Neural progenitor cell (in vitro differentiated cells): ENCODE results near the gene KIFC3. TPM values are rescaled to one million over a fixed set of nuclear protein-coding genes. Genes with fewer than 3 reads are reported as not detected.

Experiments used
- DNase-seq: peaks from one replicate; pipeline ENCODE4 v3.0.0-alpha.2; 2016; ENCODE audit warnings: low spot score
- H2AFZ ChIP-seq: fragments of 200-600 bp; sonication (generic); replicated peaks from 2 replicates; pipeline ENCODE4 v1.6.1; 2016; ENCODE audit warnings: antibody characterized with exemption
- H3F3A ChIP-seq: fragments of 200-600 bp; sonication (generic); 2 replicates; pipeline ENCODE4 v1.6.1; 2016; ENCODE audit warnings: antibody characterized with exemption, low read depth
- H3K27ac ChIP-seq: fragments of 200-600 bp; sonication (generic); 2 replicates; pipeline ENCODE4 v1.5.1; 2016; ENCODE audit warnings: mild to moderate bottlenecking
- H3K27me3 ChIP-seq: fragments of 200-600 bp; sonication (generic); 2 replicates; pipeline ENCODE4 v1.6.1; 2016; ENCODE audit warnings: mild to moderate bottlenecking, moderate library complexity
- H3K36me3 ChIP-seq: fragments of 200-600 bp; sonication (generic); 2 replicates; pipeline ENCODE4 v1.5.1; 2016
- H3K4me1 ChIP-seq: fragments of 200-600 bp; sonication (generic); 2 replicates; pipeline ENCODE4 v1.6.1; 2016; ENCODE audit warnings: mixed run types
- H3K4me2 ChIP-seq: fragments of 200-600 bp; sonication (generic); 2 replicates; pipeline ENCODE4 v1.6.1; 2016
- H3K4me3 ChIP-seq: fragments of 200-600 bp; sonication (generic); 2 replicates; pipeline ENCODE4 v1.5.1; 2016
- H3K79me2 ChIP-seq: fragments of 200-600 bp; sonication (generic); 2 replicates; pipeline ENCODE4 v1.6.1; 2016; ENCODE audit warnings: low read depth
- H3K9ac ChIP-seq: fragments of 200-600 bp; sonication (generic); 2 replicates; pipeline ENCODE4 v1.6.1; 2016
- H3K9me3 ChIP-seq: fragments of 200-600 bp; sonication (generic); 2 replicates; pipeline ENCODE4 v1.5.1; 2016; ENCODE audit warnings: low read depth
- H4K20me1 ChIP-seq: fragments of 200-600 bp; sonication (generic); 2 replicates; pipeline ENCODE4 v1.6.1; 2016; ENCODE audit warnings: low read depth
- H3K27ac Mint-ChIP-seq: 3 replicates; pipeline ENCODE4 v1.8.0; 2021; ENCODE audit warnings: mixed read lengths
- H3K27me3 Mint-ChIP-seq: 2 replicates; pipeline ENCODE4 v1.8.0; 2022; ENCODE audit warnings: low read depth, mild to moderate bottlenecking, inconsistent platforms, moderate library complexity, mixed read lengths; ENCODE audit not compliant: insufficient read depth
- H3K36me3 Mint-ChIP-seq: 3 replicates; pipeline ENCODE4 v1.8.0; 2021; ENCODE audit warnings: mixed read lengths
- H3K4me1 Mint-ChIP-seq: 3 replicates; pipeline ENCODE4 v1.8.0; 2021; ENCODE audit warnings: mixed read lengths
- H3K4me3 Mint-ChIP-seq: 3 replicates; pipeline ENCODE4 v1.8.0; 2021; ENCODE audit warnings: mild to moderate bottlenecking, moderate library complexity, mixed read lengths
- H3K9me3 Mint-ChIP-seq: 3 replicates; pipeline ENCODE4 v1.8.0; 2020; ENCODE audit warnings: mixed read lengths
- EZH2 ChIP-seq: fragments of 200-600 bp; sonication (generic); IDR thresholded peaks from 2 replicates; pipeline ENCODE4 v1.6.1; 2017; ENCODE audit warnings: antibody characterized with exemption, mild to moderate bottlenecking, moderate library complexity
- EZH2phosphoT487 ChIP-seq: fragments of 200-600 bp; sonication (generic); IDR thresholded peaks from 2 replicates; pipeline ENCODE4 v1.6.1; 2017; ENCODE audit warnings: antibody characterized with exemption
- total RNA-seq: library from RNA; depleted of rRNA; stranded (reverse); fragments of >200 nt; gene quantifications from 2 replicates; pipeline ENCODE4 v1.2.3, GENCODE V29; 2015; ENCODE audit warnings: low replicate concordance
- TF ChIP-seq, protein P1 (sequence below): fragments of 200-600 bp; sonication (generic); IDR thresholded peaks from 2 replicates; pipeline ENCODE4 v1.5.1; 2017; ENCODE audit warnings: antibody characterized with exemption, mild to moderate bottlenecking

The KIFC3 gene
- total RNA-seq, 1 donor from 2014 or later: 0.28 TPM

DNA sequence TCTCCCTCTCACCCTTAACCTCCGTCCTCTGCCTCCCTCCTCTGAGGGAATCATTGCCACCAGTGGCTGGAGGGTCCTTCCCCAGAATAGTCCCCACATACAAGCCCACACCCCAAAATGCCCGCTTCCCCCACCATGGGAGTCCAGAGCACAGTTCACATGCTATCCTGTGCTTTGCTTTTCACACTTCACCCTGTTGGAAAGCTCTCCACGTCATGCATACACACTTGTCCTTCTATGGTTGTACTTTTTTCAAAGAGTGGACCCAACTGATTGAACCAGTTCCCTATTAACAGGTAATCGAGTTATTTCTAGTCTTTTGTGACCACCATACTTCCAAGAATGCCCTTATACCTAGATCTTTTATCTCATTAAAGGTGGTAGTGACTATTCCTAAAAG, 23.8 kb upstream of the KIFC3 start:
- no peak overlapping the region for H3K4me3 ChIP-seq
- H4K20me1 ChIP-seq: no peaks in the 10 kb centered on the region
- peaks cover 3% of the 10 kb centered on the region for H3K27me3 Mint-ChIP-seq
- H3K27ac Mint-ChIP-seq: no peak overlapping the region
- no peak overlapping the region for H3K4me2 ChIP-seq
- H3K36me3 Mint-ChIP-seq: no peaks in the 10 kb centered on the region
- TF ChIP-seq EZH2 (no peak), EZH2phosphoT487 (no peak)
- TF ChIP-seq, protein P1, sequence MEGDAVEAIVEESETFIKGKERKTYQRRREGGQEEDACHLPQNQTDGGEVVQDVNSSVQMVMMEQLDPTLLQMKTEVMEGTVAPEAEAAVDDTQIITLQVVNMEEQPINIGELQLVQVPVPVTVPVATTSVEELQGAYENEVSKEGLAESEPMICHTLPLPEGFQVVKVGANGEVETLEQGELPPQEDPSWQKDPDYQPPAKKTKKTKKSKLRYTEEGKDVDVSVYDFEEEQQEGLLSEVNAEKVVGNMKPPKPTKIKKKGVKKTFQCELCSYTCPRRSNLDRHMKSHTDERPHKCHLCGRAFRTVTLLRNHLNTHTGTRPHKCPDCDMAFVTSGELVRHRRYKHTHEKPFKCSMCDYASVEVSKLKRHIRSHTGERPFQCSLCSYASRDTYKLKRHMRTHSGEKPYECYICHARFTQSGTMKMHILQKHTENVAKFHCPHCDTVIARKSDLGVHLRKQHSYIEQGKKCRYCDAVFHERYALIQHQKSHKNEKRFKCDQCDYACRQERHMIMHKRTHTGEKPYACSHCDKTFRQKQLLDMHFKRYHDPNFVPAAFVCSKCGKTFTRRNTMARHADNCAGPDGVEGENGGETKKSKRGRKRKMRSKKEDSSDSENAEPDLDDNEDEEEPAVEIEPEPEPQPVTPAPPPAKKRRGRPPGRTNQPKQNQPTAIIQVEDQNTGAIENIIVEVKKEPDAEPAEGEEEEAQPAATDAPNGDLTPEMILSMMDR: no peak
- H3K9ac ChIP-seq: no peak overlapping the region
- no peaks in the 10 kb centered on the region for H3K9me3 ChIP-seq
- no peaks in the 10 kb centered on the region for H3K79me2 ChIP-seq
- no peak overlapping the region for H3K4me3 Mint-ChIP-seq
- H3K4me1 ChIP-seq: no peaks in the 10 kb centered on the region
- no peaks in the 10 kb centered on the region for H3F3A ChIP-seq
- peaks cover 2% of the 10 kb centered on the region for H3K4me1 Mint-ChIP-seq
- no peak overlapping the region for H3K27ac ChIP-seq
- H3K9me3 Mint-ChIP-seq: no peaks in the 10 kb centered on the region
- no peaks in the 10 kb centered on the region for H3K27me3 ChIP-seq
- no peaks in the 10 kb centered on the region for H3K36me3 ChIP-seq
- no peak overlapping the region for H2AFZ ChIP-seq
- no peak for DNase-seq

DNA sequence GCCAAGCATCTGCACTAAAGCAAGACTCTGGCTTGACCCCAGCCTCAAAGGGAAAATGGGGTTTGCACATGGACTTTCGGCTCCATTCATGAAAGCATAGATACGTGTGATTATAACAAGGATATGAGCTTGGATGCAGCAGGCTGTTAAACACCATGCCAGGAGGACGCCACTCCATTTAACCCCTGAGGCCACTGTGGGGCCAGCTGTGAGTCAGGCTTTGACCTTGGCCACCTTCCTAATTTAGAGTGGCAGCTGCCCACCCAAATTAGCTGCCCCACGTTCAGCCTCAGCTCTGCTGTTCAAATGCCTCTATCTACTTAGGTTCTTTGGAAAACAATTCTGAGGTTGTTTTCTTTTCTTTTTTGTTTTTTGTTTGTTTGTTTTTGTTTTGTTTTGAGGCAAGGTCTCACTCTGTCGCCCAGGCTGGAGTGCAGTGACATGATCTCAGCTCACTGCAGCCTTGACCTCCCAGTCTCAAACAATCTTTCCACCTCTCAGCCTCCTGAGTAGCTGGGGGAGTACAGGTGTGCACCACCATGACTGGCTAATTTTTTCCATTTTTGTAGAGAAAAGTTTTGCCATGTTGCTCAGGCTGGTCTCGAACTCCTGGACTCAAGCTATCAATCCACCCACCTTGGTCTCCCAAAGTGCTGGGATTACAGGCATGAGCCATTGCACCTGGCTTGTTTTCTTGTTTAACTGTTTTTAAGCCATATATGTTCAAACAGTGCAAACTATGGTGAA, 23.2 kb upstream of the KIFC3 start:
- Histone ChIP-seq H3K9ac (no peak overlapping the region), H3K4me2 (no peak overlapping the region), H3K4me3 (no peak overlapping the region), H3K9me3 (no peaks in the 10 kb centered on the region), H2AFZ (no peak overlapping the region), H3K27ac (no peak overlapping the region), H3K27me3 (no peaks in the 10 kb centered on the region), H3K4me1 (no peaks in the 10 kb centered on the region), H3F3A (no peaks in the 10 kb centered on the region), H3K36me3 (no peaks in the 10 kb centered on the region), H4K20me1 (no peaks in the 10 kb centered on the region), H3K79me2 (no peaks in the 10 kb centered on the region)
- Mint-ChIP-seq H3K27ac (no peak overlapping the region), H3K27me3 (peaks cover 3% of the 10 kb centered on the region), H3K9me3 (no peaks in the 10 kb centered on the region), H3K4me1 (peaks cover 2% of the 10 kb centered on the region), H3K36me3 (no peaks in the 10 kb centered on the region), H3K4me3 (no peak overlapping the region)
- TF ChIP-seq EZH2 (no peak), EZH2phosphoT487 (no peak)
- TF ChIP-seq, protein P1: no peak
- DNase-seq: no peak

DNA sequence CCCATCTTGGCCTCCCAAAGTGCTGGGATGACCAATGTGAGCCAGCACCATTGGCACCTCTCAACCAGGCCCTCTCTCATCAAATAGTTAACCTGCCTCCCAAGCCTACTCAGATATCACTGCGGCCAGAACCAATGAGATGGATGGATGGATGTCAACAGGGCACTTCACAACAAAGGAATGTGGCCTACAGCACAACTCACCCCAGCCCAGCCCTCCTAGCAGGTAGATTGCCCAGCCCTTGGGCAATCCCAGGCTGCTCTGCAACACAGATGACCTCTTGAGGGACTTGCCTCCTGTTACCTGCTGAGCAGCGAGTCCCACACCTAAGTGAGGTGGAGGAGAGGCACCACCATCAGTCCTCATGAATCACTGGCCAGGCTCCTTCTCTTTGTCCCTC, 22.6 kb upstream of the KIFC3 start:
- no peak for DNase-seq
- Histone ChIP-seq H3K4me1 (no peaks in the 10 kb centered on the region), H3K36me3 (no peaks in the 10 kb centered on the region), H3K9ac (no peak overlapping the region), H3K4me3 (no peak overlapping the region), H3K9me3 (no peaks in the 10 kb centered on the region), H4K20me1 (no peaks in the 10 kb centered on the region), H3K79me2 (no peaks in the 10 kb centered on the region), H3K27ac (no peak overlapping the region), H3F3A (no peaks in the 10 kb centered on the region), H3K4me2 (no peak overlapping the region), H2AFZ (peak overlapping the region; percentile 82), H3K27me3 (no peaks in the 10 kb centered on the region)
- TF ChIP-seq, protein P1: no peak
- no peak for TF ChIP-seq EZH2
- Mint-ChIP-seq H3K9me3 (no peaks in the 10 kb centered on the region), H3K4me1 (peaks cover 2% of the 10 kb centered on the region), H3K27me3 (peaks cover 3% of the 10 kb centered on the region), H3K36me3 (no peaks in the 10 kb centered on the region), H3K4me3 (no peak overlapping the region), H3K27ac (no peak overlapping the region)
